GM04504 (cell line): ENCODE results near the gene EFCAB8.

Experiments
- DNase-seq: peaks from one replicate; pipeline ENCODE4 v3.0.0-alpha.2; 2012; ENCODE audit warnings: low read depth

The EFCAB8 gene

DNA sequence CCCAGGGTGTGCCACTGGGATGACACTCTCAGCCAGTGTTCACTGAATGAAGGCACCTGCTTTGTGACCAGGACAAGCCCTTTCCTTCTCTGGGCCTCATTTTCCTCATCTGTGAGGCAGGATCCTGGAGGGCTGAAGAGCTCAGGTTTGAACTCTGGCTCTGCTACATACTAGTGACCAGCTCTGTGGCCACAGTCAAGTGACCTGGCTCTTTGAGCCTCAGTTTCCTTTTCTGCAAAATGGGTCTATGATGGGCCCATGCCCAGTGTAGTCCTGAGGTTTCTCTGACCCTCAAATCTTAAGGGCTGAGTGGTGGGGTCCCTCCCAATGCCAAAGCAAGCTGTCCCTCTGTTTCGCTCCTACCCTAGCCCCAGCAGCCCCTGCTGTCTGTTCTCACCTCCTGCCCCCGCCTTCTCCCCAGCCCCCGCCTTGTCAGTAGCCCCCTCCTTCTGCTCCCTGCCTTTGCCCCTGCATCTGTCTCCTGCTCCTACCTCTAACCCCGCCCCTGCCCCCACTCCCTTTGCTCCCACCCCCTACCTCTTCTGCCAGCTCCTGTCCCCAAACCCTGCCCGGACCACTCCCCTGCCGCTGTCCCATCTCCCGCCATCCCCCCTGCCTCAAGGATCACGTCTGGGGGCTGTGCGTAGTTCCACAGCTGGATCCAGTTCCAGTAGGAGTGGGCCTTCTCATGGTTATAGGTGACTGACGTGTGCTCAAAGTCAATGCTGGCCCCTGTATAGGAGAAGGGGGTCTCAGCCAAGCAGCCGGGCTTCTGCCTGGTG is 128.5 kb downstream of the EFCAB8 start:
- DNase-seq = no peak

DNA sequence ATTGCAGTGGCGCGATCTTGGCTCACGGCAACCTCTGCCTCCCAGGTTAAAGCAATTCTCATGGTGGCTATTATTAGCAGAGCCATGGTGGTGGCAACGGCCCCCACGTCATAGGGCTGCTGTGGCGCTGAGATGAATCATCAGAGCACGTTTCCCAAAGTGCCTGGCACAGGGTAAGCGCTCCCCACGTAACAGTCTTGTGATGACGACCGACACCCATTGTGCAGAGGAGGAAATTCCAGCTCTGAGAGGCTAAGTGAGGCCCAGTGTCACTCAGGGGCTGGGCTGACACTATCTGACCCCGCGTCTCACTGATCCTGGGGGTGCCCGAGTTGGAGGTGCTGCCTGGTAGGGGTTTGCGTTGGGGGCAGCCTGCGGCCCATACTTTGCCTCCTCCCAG is 129.3 kb downstream of the EFCAB8 start:
- no peak for DNase-seq

DNA sequence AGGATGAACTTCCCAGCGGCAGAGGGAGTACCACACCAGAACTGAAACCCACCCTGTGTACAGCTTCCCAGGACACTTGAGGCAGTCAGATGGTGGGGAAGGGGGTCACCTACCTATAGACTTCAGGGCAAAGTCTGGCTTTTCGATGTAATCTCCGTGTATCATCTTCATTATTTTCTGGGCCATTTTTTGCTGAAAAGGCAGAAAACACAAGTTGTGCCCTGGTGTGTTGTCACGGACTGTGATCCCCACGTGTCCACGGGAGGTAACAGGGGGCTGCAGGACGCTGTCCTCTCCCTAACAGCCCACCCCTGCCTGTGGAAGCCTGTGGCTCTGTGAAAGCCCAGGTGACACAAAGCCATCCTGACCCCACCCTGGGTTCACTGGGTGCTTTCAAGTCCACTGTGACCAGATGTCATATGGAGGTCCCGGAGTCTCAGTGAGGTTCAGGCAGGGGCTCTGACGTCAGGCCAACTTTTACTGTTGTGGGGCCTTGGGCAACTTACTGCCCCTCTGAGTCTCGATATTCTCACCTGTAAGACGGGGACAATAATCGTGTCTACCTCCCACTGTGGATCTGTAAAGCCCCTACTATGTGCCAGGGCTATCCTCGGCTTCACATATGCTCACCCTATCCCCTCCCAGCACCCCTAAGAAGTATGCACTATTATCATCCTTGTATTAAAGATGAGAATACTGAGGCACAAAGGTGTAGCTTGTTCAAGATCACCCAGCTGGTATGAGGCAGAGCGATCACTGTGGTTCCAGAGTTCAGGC is 131.0 kb downstream of the EFCAB8 start:
- DNase-seq = no peak

DNA sequence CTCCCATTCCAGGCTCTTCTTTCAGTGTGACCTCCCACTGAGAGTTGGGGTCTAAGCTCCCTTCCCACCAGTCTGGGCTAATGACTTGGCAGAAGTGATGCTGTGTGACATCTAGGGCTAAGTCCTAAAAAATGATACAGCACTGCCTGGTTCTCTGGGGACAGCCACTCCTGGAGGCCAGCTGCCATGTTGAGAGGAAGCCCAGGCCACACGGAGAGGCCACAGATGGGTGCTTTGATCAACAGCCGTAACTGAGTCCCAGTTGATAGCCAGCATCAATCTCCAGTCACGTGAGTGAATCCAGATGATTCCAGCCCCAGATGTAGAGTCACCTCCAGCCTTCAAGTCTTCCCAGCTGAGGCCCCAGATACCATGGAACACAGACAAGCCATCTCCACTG is 131.7 kb downstream of the EFCAB8 start:
- no peak for DNase-seq

DNA sequence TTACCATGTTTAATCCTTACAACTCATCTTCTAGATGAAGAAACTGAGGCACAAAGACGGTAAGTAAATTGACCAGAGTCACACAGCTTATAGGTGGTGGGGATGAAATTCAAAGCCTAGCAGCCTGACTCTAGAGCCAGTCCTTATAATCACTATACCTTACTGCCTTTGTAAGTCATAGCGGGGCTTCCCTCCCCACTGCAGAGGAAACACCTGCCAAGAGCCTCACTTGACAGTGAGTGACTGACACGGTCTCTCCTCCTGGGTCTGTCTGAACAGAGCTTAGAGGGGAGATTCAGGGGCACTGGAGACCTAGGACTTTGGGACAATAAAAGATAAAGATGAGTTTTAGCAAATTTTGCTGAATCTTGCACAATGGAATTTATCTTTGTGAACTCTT is 132.7 kb downstream of the EFCAB8 start:
- no peak for DNase-seq

DNA sequence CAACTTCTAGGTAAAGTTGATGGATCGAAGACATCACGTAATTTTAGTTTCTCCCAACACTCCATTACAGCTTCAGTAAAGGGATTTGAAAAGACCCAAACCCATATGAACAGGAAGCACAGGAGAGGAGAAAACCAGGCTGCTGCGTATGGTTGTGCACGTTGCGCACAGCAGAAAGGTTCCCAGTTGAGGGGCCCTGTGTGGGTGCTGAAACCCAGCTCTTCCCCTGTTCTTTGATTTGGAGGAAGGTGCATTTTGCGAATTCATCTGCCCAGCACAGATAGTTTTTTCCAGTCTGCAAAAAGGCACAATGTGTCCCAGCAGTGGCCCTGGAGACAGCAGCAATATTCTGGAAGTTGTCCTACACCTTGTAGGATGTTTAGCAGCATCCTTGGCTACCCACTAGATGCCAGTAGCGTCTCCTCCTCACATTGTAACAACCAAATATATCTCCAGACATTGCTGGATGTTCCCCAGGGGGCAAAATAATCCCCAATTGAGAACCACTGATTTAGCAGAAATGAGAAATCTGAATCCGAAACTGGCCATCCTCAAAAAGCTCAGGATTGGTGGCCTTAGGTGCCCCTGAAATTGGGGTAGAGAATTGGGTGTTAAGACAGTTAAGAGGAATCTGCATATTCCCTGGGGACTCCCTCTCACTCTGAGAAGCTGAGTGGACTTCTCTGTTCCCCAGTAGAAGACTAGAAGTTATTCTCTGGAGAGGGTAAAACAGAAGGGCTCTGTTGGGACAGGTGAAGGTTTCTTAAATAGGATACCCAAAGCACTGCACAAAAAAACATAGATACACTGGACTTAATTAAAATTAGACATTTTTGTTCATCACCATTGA is 133.3 kb downstream of the EFCAB8 start:
- no peak for DNase-seq

DNA sequence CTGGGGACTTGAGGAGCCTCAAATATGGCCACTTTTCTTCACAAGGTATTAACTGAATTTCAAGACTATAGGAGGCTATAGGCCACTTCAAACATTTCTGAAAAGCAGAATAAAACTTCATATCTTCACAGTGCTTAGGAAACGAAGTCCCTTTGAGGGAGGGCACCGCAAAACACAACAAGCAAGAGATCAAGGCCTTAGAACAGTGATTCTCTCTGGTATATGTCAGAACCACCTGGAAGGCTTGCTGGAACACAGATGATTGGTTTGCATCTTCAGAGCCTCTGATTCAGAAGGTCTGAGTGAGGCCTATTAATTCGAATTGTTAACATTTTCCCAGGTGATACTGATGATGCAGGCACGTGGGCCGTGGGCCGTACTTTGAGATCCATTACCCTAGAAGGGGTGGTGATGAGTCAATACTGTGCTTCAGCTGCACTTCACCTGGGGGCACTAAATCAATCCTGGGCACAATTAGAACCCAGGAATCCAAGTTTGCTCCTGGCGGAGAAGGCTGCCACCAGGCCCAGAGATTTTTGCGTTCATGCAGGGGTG is 134.8 kb downstream of the EFCAB8 start:
- no peak for DNase-seq

DNA sequence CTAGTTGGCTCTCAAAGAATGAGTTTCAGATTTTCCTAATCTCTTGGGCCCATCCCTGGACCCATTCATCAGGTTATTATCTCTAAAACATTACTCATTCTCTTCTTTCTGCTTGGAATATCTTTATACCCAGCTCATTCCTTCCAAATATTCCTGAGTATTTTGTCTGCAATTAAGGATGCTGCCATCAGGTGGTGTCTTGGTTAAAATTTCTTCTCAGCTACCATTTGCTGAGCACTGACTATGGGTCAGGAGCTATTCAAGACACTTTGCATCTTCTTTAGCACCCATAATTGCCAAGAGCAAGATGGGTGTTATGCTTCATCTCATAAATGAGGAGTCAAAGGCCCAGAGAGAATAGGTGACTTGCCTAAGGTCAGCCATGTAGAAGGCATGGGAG is 137.1 kb downstream of the EFCAB8 start:
- DNase-seq = no peak

DNA sequence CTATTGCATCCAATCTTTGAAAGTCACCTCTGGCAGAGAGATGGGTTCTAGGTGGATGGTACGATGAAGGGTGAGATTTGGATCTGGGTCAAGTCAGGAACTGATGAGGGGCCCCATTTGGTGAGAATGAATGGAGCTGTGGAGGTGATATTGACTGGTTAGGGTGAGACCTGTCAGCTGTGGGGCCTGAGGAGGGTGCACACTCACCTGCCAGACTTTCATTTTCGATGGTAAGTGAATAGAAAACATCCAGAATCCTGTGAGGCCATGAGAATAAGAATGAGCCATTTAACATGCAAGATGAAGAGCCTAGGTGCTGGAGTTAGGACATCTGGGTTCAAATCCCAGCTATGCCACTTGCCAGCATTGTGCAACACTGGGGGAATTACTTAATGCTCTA is 138.7 kb downstream of the EFCAB8 start:
- no peak for DNase-seq

DNA sequence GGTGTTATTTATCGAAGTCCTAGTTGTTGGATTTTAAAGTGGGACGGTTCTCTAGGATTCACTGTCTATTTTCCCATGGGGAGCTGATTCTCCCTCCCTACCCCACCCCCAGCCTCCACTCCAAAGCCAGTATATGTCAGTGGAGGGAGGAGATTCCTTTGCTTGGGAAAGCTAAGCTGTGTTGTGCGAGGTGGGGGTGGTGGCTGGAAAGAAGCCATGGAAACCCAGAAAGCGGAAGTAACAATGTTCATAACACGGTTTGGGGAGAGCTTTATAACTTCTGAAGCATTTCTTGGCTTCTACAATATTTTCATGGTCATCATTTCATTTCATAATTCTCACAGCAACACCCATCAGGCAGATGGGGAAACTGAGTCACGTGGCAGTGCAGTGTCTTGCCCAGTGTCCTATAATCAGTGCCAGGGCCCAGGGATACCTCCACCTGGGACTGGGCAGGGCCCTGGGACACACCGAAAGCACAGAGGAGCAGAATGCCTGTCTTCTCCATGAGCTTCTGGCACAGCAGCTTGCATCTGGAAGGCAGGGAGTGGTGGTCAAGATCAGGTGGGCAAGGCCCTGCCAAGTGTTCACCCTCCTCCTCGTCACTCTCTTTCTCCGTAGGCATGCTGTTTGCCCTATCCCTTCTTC is 141.0 kb downstream of the EFCAB8 start:
- DNase-seq = no peak

DNA sequence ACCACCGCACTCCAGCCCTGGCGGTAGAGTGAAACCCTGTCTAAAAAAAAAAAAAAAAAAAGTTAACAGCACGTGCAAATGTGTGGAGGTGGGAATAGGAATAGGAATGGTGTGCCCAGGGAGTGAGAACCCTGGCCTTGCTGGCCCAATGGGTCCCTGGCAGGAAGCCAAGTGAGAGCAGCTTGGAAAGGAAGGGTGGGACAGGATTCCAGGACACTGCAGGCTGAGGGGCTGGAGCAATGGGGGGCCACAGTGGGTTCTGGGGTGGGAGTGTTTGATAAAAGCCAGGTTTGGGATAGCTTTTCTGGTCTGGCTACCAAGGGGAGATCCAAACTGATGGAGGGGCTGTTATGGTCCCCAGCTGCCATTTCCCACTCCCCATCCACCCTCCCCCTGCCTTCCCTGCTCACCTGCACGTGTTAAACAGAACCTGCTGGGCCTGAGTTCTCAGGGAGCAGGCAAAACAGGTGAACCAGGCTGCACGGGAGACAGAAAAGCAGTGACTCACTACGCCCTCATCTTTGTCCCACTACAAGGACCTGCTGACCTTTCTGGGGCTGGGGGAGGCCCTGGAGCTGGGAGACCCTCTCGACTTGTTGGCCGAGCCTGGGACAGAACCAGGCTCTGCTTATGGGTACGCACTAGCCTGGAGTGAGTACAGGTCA is 142.2 kb downstream of the EFCAB8 start:
- no peak for DNase-seq

DNA sequence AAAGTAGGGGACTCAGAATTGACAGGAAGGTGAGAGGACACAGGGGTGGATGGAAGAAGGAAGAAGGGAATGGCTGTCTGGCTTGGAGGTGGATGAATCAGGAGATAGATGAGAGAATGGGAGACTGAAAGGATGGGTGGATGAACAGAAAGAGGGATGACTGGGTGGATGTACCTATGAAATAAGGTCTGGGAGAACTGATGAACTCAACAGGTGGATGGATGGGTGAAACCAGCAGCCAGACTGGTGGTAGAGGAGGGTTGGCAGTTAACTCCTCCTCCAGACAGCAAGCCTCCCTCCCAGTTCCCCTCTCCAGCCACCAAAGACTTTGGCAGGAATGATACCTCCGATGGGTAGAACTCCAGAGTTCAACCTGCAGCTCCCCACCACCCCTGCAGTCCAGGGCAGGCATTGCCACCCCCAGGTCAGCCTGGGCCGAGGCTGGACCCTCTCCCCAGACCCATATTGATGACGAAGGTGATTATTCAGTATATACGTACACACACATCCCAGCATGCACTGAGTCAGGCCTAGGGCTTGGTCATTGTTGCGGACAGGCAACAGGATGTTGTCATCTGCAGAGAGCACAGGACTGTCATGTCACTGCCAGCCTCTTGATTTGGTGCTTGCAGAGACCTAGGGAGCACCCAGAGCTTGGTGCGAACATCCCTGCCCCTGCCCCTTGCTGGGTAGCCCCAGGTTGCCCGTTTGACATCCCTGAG is 143.5 kb downstream of the EFCAB8 start:
- DNase-seq = no peak

DNA sequence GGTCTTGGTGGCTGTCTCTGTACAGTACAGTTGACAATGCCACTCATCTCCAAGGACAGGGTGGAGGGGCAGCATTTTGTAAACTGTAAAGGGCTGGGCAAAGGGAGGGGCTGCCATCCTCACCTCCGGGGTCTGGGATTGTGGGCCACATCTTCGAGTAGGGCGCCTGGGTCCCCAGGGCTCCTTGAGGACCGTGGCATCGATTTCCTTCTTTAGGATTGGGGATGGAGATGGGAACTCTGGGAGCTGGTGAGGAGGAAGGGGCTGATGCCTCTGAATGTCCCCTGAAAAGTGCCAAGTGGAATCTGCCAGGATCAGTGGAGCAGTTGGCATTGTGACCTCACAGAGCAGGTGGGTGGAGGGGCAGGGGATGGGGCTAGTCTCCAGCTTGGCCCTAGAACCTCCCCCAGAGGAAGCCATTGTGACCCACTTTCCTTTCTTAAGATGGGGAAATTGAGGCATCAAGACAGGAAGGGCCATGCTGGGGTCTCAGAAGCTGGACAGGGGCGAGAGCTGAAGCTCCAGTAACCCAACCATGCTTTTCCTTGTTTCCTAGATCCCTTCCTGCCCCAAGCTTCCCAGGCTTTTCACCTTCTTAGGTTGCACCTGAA is 145.5 kb downstream of the EFCAB8 start, which contains the start of gene SUN5:
SUN5 (minus strand) TSS at position 293 of the 611 bp plus-strand sequence; CDS start at position 200, 93 bp downstream.
- DNase-seq = no peak

DNA sequence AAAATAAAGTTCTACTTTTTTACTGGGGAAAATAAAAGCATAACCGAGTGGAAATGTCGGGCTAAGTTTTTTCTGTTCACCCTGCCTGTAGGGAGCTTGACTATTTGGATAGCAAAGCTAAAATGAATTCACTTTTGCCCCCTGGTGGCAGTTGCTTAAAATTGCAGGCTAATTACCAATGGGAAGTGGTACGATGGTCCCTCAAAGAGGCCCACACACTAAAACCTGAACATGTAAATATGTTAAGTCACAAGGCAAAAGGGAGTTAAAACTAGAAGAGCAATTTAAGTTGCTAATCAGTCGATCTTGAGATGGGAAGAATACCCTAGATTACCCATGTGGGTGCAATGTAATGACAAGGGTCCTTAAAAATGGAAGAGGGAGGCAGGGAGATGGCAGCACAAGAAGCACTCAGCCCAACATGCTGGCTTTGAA is 146.4 kb downstream of the EFCAB8 start:
- DNase-seq = no peak

DNA sequence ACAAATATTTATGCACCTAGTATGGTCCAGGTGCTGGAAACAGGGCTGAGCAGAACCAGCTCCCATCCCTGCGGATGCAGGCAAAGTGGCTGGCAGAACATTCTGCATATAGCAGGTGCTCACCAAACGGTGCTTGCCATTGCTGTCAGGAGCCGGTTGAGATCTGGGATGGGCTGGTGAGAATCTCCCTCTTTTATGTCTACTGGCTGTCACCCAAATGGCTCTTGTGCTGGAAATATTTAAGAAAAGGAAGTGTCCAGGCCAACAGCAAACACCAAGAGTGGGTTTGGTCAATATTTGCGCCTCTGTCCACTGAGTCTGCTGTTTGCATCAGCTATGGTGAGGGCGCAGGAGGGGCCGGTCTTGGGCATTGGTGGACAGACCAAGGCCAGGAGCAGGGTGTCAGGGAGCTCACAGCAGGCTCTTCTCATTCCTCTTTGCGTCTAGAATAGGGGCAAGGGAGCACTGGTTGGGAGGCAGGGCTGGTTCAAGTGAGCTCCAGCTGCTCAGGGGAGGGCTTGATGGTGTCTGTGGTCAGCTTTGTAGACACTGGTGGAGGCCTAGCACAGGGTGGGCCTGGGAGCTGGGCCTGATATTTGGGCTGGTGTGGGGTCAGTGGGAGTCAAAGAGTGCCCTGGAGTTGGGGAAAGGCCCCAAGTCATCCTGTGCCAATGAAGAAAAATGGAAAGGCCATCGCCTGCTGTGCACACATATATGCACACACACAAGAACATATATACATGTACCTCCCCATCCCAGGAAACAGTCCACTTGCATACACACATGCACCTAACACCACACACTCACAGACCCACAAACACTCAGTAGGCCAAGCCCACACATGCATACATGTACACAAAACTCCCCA is 147.4 kb downstream of the EFCAB8 start:
- DNase-seq = no peak

DNA sequence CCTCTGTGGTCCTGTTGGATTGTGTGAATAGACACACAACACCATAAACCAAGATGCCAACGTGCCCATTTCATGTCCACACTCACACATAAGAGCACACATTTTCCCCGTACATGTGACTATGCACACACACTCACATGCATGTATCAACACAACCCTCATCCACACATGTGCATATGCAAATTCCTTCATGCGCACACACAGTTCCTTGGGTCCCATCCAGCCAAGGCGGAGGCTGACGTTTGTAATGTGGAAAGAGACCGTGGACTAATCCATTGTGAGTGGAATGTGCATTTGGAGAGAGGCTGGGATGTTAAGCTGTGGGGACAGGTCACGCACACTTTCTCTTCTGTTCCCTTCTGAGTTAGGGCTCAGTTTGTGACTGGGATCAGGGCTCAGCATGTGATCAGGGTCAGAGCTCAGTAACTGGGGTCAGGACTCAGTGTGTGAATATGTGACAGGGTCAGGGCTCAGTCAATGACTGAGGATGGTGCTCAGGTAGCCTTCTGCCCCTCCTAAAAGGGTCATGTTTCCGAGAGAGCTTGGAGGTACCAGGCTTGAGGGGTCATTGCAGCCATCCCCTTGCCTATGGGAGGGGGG is 148.2 kb downstream of the EFCAB8 start:
- no peak for DNase-seq

DNA sequence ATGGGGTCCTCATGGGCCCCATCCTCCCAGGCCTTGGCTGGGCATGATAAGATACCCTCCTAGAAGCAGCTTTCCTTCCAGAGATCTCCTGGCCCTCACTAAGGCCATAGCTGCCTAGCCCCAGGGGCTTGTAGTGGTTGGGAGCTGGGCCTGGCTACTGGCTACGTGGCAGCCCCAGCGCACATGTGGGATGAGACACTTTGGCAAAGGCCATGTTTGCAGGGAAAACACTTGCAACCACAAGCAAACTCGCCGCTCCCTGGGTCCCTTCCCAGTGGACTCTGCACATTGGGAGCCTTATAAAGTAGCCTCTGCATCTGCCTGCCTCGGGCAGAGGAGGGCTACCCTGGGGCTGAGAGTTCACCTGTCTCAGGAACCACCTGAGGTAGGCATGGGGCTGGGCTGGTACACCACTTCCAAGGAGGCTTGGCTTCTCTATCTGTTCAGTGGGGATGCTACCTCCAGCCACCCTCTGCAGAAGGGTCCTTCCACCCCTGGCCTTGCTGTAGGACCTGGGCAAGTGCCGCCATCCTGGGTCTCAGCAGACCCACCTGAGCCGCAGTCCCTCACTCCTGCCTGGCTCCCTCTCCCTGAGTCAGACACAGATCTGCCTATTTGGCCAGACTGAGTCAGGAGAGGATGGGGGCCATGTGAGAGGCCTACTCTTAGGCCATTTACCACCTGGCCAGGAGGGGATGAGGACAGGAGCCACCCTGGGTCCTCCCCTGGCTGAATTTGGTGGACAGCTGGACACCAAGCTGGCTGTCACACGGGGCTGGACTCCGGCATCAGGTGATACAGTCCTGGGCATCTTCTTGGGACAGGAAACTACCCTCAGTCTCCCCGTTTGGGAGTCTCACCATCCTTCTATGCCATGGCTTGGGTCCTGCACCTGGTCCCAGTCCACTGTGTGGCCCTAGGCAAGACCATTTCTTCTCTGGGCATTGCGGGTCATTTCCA is 148.9 kb downstream of the EFCAB8 start, which contains the start of gene BPIFB2:
BPIFB2 (plus strand) TSS at position 329 of the 960 bp plus-strand sequence. CDS start 871 bp downstream, outside the sequence.
- DNase-seq = no peak
